ENCODE data around the gene SPATS2L. TPM values are rescaled to one million over a fixed set of nuclear protein-coding genes. Genes with fewer than 3 reads are reported as not detected.

The SPATS2L gene
- total RNA-seq, 1 donor from 2014 or later, result 98.0 TPM

GRCh38 chr2:200472853-200473464 lies 166.5 kb downstream of the SPATS2L start:
- DNase-seq, result no peak
- intact Hi-C loops (cut with micrococcal nuclease), result loop anchor here (10.0 kb wide), 1 partner anchor 248 kb away; no protein-coding TSS in a partner anchor
- no peak for ATAC-seq

DNA sequence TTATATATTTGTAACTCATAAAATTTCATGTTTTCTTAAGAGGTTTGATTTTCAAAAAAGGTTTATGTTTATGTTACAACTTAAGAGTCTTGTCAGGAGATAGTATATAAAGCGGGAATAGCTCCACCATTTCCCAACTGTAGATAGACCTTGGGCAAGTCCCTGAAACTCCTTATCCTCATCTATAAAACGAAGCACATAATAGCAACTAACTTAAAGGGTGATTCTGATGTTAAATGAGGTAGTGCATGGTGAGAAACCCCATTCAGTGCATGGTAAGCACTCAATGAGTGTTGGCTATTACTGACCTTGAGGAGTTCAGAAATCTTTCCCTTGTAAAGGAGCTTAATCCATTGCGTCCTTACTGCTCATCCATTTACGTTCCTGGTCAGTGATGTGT lies 169.3 kb downstream of the SPATS2L start:
- DNase-seq, result no peak
- intact Hi-C loops (cut with micrococcal nuclease), result loop anchor here (5.0 to 10.0 kb wide), 2 partner anchors 251 to 503 kb away; no protein-coding TSS in a partner anchor
- no peak for ATAC-seq

DNA sequence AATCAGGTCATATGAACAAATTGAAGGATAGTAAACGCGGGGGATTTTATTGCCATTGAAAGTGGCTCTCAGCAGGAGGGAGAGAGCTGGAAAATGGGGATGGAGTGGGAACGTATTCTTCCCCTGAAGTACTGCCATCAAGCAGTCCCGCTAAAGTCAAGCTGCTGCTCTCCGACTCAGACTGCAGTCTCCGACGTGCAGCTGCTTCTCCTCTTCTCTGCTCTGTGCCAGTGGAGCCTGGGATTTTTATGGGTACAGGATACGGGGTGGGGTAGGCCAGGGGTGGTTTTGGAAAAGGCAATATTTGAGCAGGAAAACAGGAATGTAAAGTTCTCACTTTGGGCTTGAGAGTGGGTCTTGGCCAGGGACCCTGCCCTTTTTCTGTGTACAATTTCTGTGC lies 170.3 kb downstream of the SPATS2L start:
- ATAC-seq (peak; percentile 47), DNase-seq (no peak)
- intact Hi-C loops (cut with micrococcal nuclease), result loop anchor here (5.0 to 10.0 kb wide), 2 partner anchors 252 to 505 kb away; no protein-coding TSS in a partner anchor

GRCh38 chr2:200477667-200478131 lies 171.2 kb downstream of the SPATS2L start:
- intact Hi-C loops (cut with micrococcal nuclease), result loop anchor here (5.0 to 10.0 kb wide), 2 partner anchors 253 to 505 kb away; no protein-coding TSS in a partner anchor
- ATAC-seq (peak; percentile 92), DNase-seq (peak; percentile 75)

DNA sequence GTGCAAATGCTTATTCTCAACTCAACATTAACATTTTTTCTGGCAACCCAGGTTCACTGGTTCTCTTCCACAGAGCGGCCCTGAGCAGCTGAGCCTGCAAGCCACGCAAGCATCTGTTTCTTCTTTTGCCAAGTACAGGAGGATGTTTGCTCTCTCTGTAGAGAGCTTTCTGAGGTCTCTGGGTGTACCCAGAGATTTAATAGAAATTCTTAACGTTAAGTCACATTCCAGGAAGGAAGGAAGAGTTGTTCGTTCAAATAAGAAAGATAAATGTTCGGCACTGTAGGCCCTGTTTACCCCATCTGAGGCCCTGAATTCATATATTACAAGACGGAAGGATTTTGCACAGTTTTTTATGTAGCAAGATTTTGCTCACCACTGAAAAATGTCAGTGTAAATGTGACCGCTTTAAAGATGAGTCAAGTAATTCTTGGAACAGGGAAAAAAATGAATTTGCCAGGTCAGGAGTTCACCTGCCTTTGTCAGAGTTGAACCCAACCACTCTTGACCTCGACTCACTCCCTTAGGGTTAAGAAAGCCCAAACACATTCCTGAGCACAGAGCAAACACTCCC lies 173.3 kb downstream of the SPATS2L start:
- ATAC-seq, result no peak
- intact Hi-C loops (cut with micrococcal nuclease), result loop anchor here (5.0 to 10.0 kb wide), 3 partner anchors 255 to 507 kb away; no protein-coding TSS in a partner anchor
- no peak for DNase-seq

GRCh38 chr2:200482194-200482593 lies 175.7 kb downstream of the SPATS2L start:
- ATAC-seq, result no peak
- intact Hi-C loops (cut with micrococcal nuclease), result loop anchor here (5.0 kb wide), 1 partner anchor 500 kb away; no protein-coding TSS in a partner anchor
- DNase-seq, result no peak

DNA sequence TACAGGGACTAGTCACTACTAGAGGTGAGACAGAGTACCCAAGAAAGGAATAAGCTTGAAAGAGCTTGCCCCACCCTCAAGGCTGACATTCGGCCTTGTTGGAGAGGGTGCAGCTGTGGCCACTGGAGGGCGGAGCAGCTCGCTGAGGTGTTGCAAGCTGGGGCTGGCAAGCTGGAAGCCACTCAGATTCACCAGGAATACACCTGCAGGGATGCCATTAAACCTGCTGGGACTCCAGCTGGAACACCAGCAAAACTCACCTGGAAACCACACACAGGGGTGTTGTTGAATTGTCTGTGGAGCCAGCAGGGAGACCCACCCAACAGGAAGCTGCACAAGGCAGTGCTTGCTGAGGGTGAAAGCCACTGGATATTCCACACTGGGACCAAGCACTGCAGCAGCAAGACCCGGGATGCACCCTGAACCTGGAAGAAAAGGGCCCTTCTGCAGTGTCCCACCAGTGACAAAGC lies 177.3 kb downstream of the SPATS2L start:
- ATAC-seq (no peak), DNase-seq (no peak)
- intact Hi-C loops (cut with micrococcal nuclease), result loop anchor here (5.0 kb wide), 1 partner anchor 501 kb away; no protein-coding TSS in a partner anchor

DNA sequence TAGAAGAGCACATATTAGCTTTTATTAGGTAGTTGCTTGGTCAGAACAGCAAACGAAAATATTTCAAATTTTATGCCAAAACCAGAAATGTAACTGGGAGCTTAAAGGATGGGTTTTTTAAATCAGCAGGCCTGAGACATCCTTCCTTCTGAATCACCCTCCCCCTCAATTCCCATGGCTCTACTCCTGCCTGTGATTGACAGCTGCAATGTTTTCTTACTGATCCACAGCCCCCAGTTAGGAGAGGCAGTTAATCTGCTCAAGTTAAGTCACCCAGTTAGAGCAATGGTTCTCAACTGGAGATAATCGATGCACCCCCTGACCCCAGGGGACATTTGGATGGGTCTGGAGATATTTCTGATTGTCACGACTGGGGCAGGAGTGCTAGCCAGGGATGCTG lies 178.4 kb downstream of the SPATS2L start:
- no peak for DNase-seq
- intact Hi-C loops (cut with micrococcal nuclease), result loop anchor here (5.0 kb wide), 1 partner anchor 503 kb away; no protein-coding TSS in a partner anchor
- ATAC-seq, result no peak

- DNase-seq (no peak), ATAC-seq (no peak)
- intact Hi-C loops (cut with micrococcal nuclease), result no loop called here
These were observed 180.0 kb downstream of the SPATS2L start for GRCh38 chr2:200486529-200486928.

GRCh38 chr2:200488169-200488568 lies 181.7 kb downstream of the SPATS2L start:
- DNase-seq (no peak), ATAC-seq (no peak)
- intact Hi-C loops (cut with micrococcal nuclease), result no loop called here

- intact Hi-C loops (cut with micrococcal nuclease), result no loop called here
- ATAC-seq (no peak), DNase-seq (no peak)
These were observed 183.5 kb downstream of the SPATS2L start for GRCh38 chr2:200490001-200490400.

GRCh38 chr2:200492656-200493055 lies 186.2 kb downstream of the SPATS2L start:
- intact Hi-C loops (cut with micrococcal nuclease), result no loop called here

DNA sequence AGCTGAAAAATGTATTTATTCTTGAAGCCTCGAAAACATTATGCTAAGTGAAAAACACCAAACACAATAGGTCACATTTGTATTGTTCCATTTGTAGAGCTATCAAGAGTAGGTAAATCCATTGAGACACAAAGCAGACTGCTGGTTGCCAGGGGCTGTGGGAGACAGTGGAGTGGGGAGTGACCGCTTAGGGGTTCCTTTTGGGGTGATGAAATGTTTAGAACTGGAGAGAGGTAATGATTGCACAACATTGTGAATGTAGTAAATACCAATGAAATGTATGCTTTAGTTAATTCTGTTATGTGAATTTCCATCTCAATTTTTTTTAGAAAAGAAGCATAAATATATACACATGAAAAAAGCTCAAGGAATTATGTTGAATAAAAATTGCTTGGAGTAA lies 187.6 kb downstream of the SPATS2L start:
- ATAC-seq, result no peak

More at GRCh38 chr2:200492656-200493055, 186.2 kb downstream of the SPATS2L start:
- ATAC-seq, result no peak
- DNase-seq, result no peak

DNA sequence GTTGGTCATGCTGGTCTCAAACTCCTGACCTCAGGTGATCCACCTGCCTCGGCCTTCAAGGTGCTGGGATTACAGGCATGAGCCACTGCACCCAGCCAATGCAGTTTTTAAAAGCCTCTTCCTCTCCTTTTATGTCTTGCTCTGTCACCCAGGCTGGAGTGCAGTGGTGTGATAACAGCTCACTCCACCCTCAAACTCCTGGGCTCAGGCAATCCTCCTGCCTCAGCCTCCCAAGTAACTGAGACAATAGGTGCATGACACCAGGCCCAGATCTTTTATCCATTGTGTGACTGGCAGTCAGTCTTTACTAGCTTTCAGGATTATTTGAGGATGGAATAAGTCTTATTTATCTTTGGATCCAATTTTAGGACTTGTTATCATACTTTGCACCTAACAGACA lies 190.2 kb downstream of the SPATS2L start:
- intact Hi-C loops (cut with micrococcal nuclease), result no loop called here
- no peak for ATAC-seq

More for the DNA sequence above, 187.6 kb downstream of the SPATS2L start:
- intact Hi-C loops (cut with micrococcal nuclease), result no loop called here
- DNase-seq, result no peak

DNA sequence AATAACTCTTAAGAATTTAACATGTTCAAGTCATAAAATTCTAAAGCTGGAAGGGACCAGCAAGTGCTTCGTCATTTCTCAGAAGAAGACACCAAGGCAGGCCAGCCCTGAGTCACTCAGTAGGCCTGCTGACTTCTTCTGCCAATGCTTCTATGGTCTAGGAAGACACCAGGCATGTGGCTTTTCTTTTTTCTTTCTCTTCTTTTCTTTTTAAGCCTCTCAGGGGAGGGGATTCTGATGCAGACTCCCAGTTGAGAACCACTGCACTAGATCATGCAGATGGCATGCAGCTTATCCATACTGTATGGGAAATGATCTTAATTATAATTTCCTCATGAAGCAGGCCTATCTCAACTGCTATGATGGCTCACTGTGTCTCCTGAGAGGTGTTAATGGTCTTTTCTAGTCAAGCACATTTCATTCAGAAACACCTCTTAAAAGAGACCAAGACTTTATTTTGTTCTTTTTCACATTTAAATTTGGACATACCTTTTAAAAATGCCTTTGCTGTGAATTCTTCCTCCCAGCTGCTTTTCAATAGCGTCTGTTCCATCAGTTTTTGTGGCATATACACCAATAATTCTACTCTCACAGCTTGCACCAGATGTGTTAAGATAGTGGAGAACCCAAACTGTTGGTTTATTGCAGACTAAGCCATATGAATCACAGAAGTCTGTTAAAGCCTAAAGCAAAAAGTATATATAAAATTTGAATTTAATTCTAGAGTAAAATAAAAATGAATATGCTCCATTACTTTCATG lies 192.1 kb downstream of the SPATS2L start:
- intact Hi-C loops (cut with micrococcal nuclease), result no loop called here
- DNase-seq, result no peak
- no peak for ATAC-seq

More for the DNA sequence above, 190.2 kb downstream of the SPATS2L start:
- DNase-seq, result no peak

GRCh38 chr2:200502196-200502595 lies 195.7 kb downstream of the SPATS2L start:
- intact Hi-C loops (cut with micrococcal nuclease), result no loop called here
- no peak for ATAC-seq
- DNase-seq, result no peak

DNA sequence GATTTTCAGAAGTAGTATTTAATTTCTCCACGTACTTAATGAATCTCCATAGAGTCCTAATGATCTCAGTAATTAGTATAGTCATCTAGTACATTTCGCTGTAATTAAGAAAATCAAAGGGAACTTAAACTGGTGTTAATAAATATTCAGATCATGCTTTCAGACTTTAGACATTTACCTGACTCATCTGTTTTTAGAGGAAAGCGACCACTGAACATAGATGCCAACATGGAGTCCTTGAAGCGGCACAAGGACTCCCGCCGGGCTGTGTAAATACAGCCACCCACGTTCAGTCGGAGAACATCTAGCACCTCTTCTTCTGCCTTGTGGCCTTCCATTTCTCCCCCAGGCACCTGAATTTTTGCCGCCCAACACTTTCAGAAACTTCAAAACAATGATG lies 200.2 kb downstream of the SPATS2L start:
- intact Hi-C loops (cut with micrococcal nuclease), result no loop called here
- ATAC-seq, result no peak
- DNase-seq, result no peak

DNA sequence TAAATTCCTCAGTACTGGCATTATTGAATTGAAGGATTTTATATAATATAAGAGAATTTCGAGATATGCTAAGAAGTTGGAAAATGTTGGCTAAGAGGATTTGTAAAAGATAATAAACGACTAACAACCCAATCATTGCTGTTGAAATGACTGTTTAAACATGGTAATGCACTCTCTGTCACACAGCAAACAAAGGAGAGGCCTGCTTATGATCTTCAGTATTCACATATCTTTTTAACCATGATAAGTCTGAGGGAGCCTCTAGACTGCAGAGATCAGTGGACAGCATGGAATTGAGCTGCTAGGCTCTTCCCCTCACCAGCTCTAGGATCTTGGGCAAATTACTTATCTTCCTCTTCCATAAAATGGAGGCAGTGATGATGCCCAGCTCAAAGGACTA lies 200.7 kb downstream of the SPATS2L start:
- no peak for ATAC-seq
- DNase-seq, result no peak
- intact Hi-C loops (cut with micrococcal nuclease), result no loop called here

GRCh38 chr2:200509235-200509611 lies 202.7 kb downstream of the SPATS2L start:
- DNase-seq (peak; percentile 29), ATAC-seq (peak; percentile 11)
- intact Hi-C loops (cut with micrococcal nuclease), result no loop called here

Measured in left ventricle myocardium superior (tissue), 1 donor.